Mesenchymal stem cell (in vitro differentiated cells and primary cell): ENCODE measurements around the gene MINDY4B.

Experiments
- DNase-seq: peaks from one replicate; pipeline ENCODE4 v3.0.0-alpha.2; 2013
- H2AFZ ChIP-seq: one replicate; pipeline ENCODE4 v1.6.1; 2013; ENCODE audit warnings: low read depth, mild to moderate bottlenecking, control low read depth, inconsistent platforms, low read length, moderate library complexity
- H2AK5ac ChIP-seq: 2 replicates; pipeline ENCODE4 v1.6.1; 2013; ENCODE audit warnings: low read length, moderate library complexity, mild to moderate bottlenecking, inconsistent platforms; ENCODE audit not compliant: severe bottlenecking
- H2BK120ac ChIP-seq: one replicate; pipeline ENCODE4 v1.6.1; 2013; ENCODE audit warnings: low read depth, mild to moderate bottlenecking, inconsistent platforms, low read length, moderate library complexity
- H2BK12ac ChIP-seq, 2 experiments: one replicate each; pipeline ENCODE4 v1.6.1; 2013; ENCODE audit warnings: inconsistent platforms in 2 of 2, low read length in 2 of 2, mild to moderate bottlenecking in 2 of 2, moderate library complexity in 2 of 2, control low read depth in 1 of 2
- H2BK15ac ChIP-seq: one replicate; pipeline ENCODE4 v1.6.1; 2013; ENCODE audit warnings: mild to moderate bottlenecking, low read depth, inconsistent platforms; ENCODE audit not compliant: poor library complexity, severe bottlenecking
- H2BK5ac ChIP-seq: 2 replicates; pipeline ENCODE4 v1.6.1; 2013; ENCODE audit warnings: low read depth, mild to moderate bottlenecking, low read length, control low read depth, inconsistent platforms; ENCODE audit not compliant: poor library complexity, severe bottlenecking
- H3K14ac ChIP-seq, 2 experiments: one replicate each; pipeline ENCODE4 v1.6.1; 2013; ENCODE audit warnings: inconsistent platforms in 2 of 2, low read length in 2 of 2, control low read depth in 1 of 2, mild to moderate bottlenecking in 1 of 2, moderate library complexity in 1 of 2
- H3K18ac ChIP-seq, 2 experiments: one replicate each; pipeline ENCODE4 v1.6.1; 2013; ENCODE audit warnings: inconsistent platforms in 2 of 2, low read length in 2 of 2, control low read depth in 1 of 2, low read depth in 1 of 2, mild to moderate bottlenecking in 1 of 2
- H3K23ac ChIP-seq, 2 experiments: one replicate each; pipeline ENCODE4 v1.6.1; 2013; ENCODE audit warnings: inconsistent platforms in 2 of 2, low read length in 2 of 2, mild to moderate bottlenecking in 2 of 2, moderate library complexity in 2 of 2, control low read depth in 1 of 2
- H3K27ac ChIP-seq: 2 replicates; pipeline ENCODE4 v1.5.1; 2013; ENCODE audit warnings: mild to moderate bottlenecking, moderate library complexity, low read length, control low read depth, inconsistent platforms; ENCODE audit not compliant: poor library complexity, severe bottlenecking
- H3K27me3 ChIP-seq, 2 experiments: 2 replicates each; pipeline versions ENCODE4 v1.6.1 to v1.7.0; 2013; ENCODE audit warnings: low read length in 2 of 2, mild to moderate bottlenecking in 2 of 2, moderate library complexity in 2 of 2, control low read depth in 1 of 2, inconsistent platforms in 1 of 2; ENCODE audit not compliant: control insufficient read depth in 1 of 2, insufficient read depth in 1 of 2
- H3K36me3 ChIP-seq, 2 experiments: 2 replicates each; pipeline versions ENCODE4 v1.6.1 to v1.7.0; 2013; ENCODE audit warnings: low read length in 2 of 2, control low read depth in 1 of 2, inconsistent platforms in 1 of 2, low read depth in 1 of 2, mild to moderate bottlenecking in 1 of 2; ENCODE audit not compliant: insufficient read depth in 2 of 2, control insufficient read depth in 1 of 2
- H3K4ac ChIP-seq, 2 experiments: one replicate each; pipeline ENCODE4 v1.6.1; 2013; ENCODE audit warnings: inconsistent platforms in 2 of 2, low read length in 2 of 2, mild to moderate bottlenecking in 2 of 2, moderate library complexity in 2 of 2, control low read depth in 1 of 2, low read depth in 1 of 2
- H3K4me1 ChIP-seq: 2 replicates; pipeline ENCODE4 v1.6.1; 2013; ENCODE audit warnings: low read depth, low read length, control low read depth; ENCODE audit not compliant: control insufficient read depth, insufficient read depth
- H3K4me2 ChIP-seq: 2 replicates; pipeline ENCODE4 v1.6.1; 2013; ENCODE audit warnings: low read length, mild to moderate bottlenecking, inconsistent platforms; ENCODE audit not compliant: poor library complexity, severe bottlenecking
- H3K4me3 ChIP-seq, 2 experiments: 2 replicates each; pipeline versions ENCODE4 v1.5.1 to v1.7.0; 2013; ENCODE audit warnings: low read length in 2 of 2, mild to moderate bottlenecking in 2 of 2, control low read depth in 1 of 2, low read depth in 1 of 2; ENCODE audit not compliant: insufficient read depth in 1 of 2
- H3K79me1 ChIP-seq: replicated peaks from 2 replicates; pipeline ENCODE4 v1.6.1; 2013; ENCODE audit warnings: mild to moderate bottlenecking, control low read depth, low read length, inconsistent platforms; ENCODE audit not compliant: poor library complexity, severe bottlenecking
- H3K9ac ChIP-seq: 2 replicates; pipeline ENCODE4 v1.7.0; 2013; ENCODE audit warnings: mild to moderate bottlenecking, low read length, moderate library complexity
- H3K9me3 ChIP-seq: 2 replicates; pipeline ENCODE4 v1.7.0; 2013; ENCODE audit warnings: mild to moderate bottlenecking, low read length; ENCODE audit not compliant: control insufficient read depth
- H4K8ac ChIP-seq: one replicate; pipeline ENCODE4 v1.6.1; 2013; ENCODE audit warnings: inconsistent platforms, mild to moderate bottlenecking, low read length, moderate library complexity
- H4K91ac ChIP-seq: one replicate; pipeline ENCODE4 v1.6.1; 2013; ENCODE audit warnings: mild to moderate bottlenecking, low read length, inconsistent platforms
- WGBS: methylation state at CpG from one replicate; pipeline ENCODE4 v1.1.7; 2013; ENCODE audit warnings: mixed read lengths; 5-methylcytosine and 5-hydroxymethylcytosine counted together

MINDY4B gene

GRCh38 chr3:150897592-150897991 is 7.6 kb downstream of the MINDY4B start:
- Histone ChIP-seq H3K79me1 (no peaks in the 10 kb centered on the region), H2AFZ (no peak overlapping the region), H3K23ac (no peak overlapping the region), H2BK12ac (no peak overlapping the region), H3K14ac (no peak overlapping the region), H3K27ac (no peak overlapping the region), H3K36me3 (no peaks in the 10 kb centered on the region), H3K4me1 (no peaks in the 10 kb centered on the region), H3K9me3 (no peaks in the 10 kb centered on the region), H3K4me2 (no peak overlapping the region), H2BK5ac (no peak overlapping the region), H4K91ac (no peak overlapping the region), H3K9ac (no peak overlapping the region), H3K18ac (no peak overlapping the region), H3K27me3 (peaks cover 15 to 50% of the 10 kb centered on the region in 2 experiments), H3K4me3 (no peak overlapping the region), H2BK15ac (no peak overlapping the region), H4K8ac (no peak overlapping the region), H2BK120ac (no peak overlapping the region), H2AK5ac (no peak overlapping the region), H3K4ac (no peak overlapping the region)
- WGBS: 93% methylated on average over 3 of the region's 3 CpGs
- DNase-seq: no peak

DNA sequence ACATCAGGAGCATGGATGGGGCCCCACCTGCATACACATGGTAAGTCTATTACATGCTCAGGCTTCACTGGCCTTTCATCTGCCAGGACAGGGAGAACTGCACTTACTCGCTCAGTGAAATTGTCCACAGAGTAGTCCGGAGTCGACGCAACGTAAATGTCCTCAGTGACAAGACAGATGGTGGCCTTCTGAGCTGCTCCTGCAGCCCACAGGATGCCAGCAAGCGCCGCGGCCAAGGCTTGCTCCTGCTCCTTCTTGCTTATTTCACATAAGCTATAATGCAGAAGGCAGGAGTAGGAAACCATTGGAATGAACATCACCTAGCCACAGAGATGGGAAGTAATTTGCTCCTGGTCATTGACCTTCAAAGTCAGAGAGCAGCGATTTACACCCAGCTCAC is 14.4 kb downstream of the MINDY4B start:
- no peak overlapping the region for H3K4ac ChIP-seq
- H3K27me3 ChIP-seq: peaks cover 11 to 29% of the 10 kb centered on the region in 2 experiments
- no peak overlapping the region for H4K8ac ChIP-seq
- no peak overlapping the region for H3K4me3 ChIP-seq
- H2BK15ac ChIP-seq: no peak overlapping the region
- H3K36me3 ChIP-seq: no peaks in the 10 kb centered on the region
- H3K4me1 ChIP-seq: no peaks in the 10 kb centered on the region
- no peak overlapping the region for H2BK5ac ChIP-seq
- H2BK120ac ChIP-seq: no peak overlapping the region
- H3K9ac ChIP-seq: no peak overlapping the region
- H3K27ac ChIP-seq: no peak overlapping the region
- no peak overlapping the region for H4K91ac ChIP-seq
- H3K4me2 ChIP-seq: no peak overlapping the region
- peak overlapping the region in 1 of 2 experiments; percentile 39 for H3K14ac ChIP-seq
- no peak for DNase-seq
- H3K23ac ChIP-seq: no peak overlapping the region
- H3K79me1 ChIP-seq: no peaks in the 10 kb centered on the region
- H2AK5ac ChIP-seq: no peak overlapping the region
- H2AFZ ChIP-seq: no peak overlapping the region
- no peak overlapping the region for H3K18ac ChIP-seq
- peaks cover 5% of the 10 kb centered on the region for H3K9me3 ChIP-seq
- H2BK12ac ChIP-seq: no peak overlapping the region
- 92% methylated on average over 9 of the region's 9 CpGs for WGBS

DNA sequence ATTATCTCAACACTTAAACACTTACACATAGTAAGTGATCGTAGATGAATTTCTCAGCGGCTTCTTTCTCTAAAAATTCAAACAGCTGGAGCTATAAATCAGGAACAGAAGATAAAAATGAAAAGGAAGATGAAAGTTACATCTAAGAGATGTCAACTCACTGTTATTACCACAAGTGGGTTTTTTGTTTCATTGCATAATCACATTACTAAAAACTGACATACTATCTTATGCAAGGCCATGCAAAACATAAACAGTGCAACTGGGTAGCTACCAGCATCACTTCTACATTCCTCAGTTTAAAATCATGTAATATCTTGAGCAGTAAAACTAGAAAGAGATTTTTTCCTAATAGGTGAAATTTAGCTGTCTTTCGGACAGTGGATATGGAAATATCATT is 14.9 kb downstream of the MINDY4B start:
- Histone ChIP-seq H3K9me3 (peaks cover 5% of the 10 kb centered on the region), H3K9ac (no peak overlapping the region), H3K4me3 (no peak overlapping the region), H3K27me3 (peaks cover 15 to 31% of the 10 kb centered on the region in 2 experiments), H2BK5ac (no peak overlapping the region), H3K14ac (no peak overlapping the region), H3K18ac (no peak overlapping the region), H3K23ac (no peak overlapping the region), H3K4me1 (no peaks in the 10 kb centered on the region), H3K27ac (no peak overlapping the region), H3K4me2 (no peak overlapping the region), H2BK15ac (no peak overlapping the region), H2AFZ (no peak overlapping the region), H2BK12ac (no peak overlapping the region), H2AK5ac (no peak overlapping the region), H3K4ac (no peak overlapping the region), H2BK120ac (no peak overlapping the region), H3K79me1 (no peaks in the 10 kb centered on the region), H4K91ac (no peak overlapping the region), H3K36me3 (no peaks in the 10 kb centered on the region), H4K8ac (no peak overlapping the region)
- DNase-seq: peak; percentile 39
- 100% methylated on average over 1 of the region's 3 CpGs for WGBS

DNA sequence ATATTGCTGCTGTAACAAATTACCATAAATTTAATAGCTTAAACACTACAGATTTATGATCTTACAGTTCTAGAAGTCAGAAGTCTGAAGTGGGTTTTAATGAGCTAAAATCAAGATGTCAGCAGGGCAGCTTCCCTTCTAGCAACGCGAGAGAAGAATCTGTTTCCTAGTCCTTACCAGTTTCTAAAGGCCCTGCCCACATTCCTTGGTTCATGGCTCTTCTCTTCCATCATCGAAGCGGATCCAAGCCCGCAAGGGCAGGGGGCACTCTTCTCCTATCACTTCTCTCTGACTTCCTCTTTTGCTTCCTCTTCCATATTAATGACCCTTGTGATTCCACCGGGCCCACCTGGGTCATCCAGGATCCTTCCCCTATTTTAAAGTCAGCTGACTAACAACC is 16.1 kb downstream of the MINDY4B start:
- 83% methylated on average over 6 of the region's 6 CpGs for WGBS
- Histone ChIP-seq H3K4me1 (no peaks in the 10 kb centered on the region), H3K18ac (no peak overlapping the region), H3K4me2 (no peak overlapping the region), H3K9ac (no peak overlapping the region), H2AK5ac (no peak overlapping the region), H2AFZ (no peak overlapping the region), H3K79me1 (no peaks in the 10 kb centered on the region), H4K91ac (no peak overlapping the region), H3K36me3 (no peaks in the 10 kb centered on the region), H2BK15ac (no peak overlapping the region), H3K14ac (no peak overlapping the region), H2BK120ac (no peak overlapping the region), H3K27ac (no peak overlapping the region), H3K9me3 (peaks cover 5% of the 10 kb centered on the region), H2BK12ac (no peak overlapping the region), H3K4ac (no peak overlapping the region), H4K8ac (no peak overlapping the region), H3K27me3 (peaks cover 18 to 36% of the 10 kb centered on the region in 2 experiments), H3K23ac (no peak overlapping the region), H2BK5ac (no peak overlapping the region), H3K4me3 (no peak overlapping the region)
- DNase-seq: no peak
